Fibroblast of skin of right quadriceps (primary cell): ENCODE data around the gene SOCS3.
A peak's percentile ranks its signal among the peaks of the same experiment; 100 is the strongest.
"Not testable (repeated sequence)": the region's sequence is repeated elsewhere in the genome, so short reads cannot be mapped to it uniquely, and the experiment has no call there.

ENCODE experiments used
- DNase-seq: peaks from one replicate; pipeline ENCODE4 v3.0.0-alpha.2; 2013

SOCS3 gene

DNA sequence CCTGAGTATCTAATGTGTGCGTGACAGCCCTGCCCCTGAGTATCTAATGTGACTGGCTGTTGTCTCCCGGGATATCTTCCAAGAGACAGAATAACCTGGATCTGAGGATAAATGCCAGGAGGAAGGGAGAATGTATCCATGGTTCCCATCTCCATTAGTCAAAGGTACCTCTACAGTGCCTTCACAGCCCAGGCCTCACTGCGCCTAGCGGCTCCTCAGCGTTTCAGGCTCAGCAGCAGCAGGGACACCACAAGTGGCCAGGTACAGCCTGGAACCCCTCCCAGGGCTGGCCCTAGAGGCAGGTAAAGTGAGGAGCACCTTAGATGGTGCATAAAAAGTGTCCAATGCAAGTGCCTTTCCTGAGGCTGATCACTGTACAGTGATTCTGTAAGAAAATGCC lies 32.0 kb downstream of the SOCS3 start:
- DNase-seq, result no peak

DNA sequence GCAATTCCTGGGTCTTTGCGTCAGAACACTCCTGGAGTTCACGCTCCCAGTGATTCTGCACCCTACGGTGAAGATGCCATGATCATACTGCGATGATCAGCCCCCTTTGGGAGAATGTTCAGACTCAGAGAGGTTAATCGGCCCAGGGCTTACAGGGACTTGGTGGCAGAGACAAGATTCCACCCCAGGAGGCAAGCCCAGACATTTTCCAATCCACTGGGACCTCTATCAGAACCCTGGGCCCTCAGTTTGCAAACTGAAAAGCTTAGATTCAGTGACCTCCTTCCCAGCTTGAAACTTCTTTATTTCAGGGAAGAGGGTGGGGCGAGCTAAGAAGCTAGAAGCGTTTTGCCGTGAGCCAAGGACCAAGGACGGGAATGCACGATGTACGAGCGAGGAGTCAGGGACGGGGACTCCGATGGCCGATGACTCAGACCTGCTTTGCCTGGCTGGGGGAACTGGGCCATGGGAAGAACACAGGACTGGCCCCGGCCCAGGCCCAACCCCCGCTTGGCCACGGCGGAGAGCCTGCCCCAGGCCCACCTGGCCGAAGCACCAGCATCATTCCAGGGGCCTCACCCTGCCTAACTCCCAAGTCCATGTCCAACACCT lies 34.7 kb downstream of the SOCS3 start:
- DNase-seq, result peak; percentile 64

DNA sequence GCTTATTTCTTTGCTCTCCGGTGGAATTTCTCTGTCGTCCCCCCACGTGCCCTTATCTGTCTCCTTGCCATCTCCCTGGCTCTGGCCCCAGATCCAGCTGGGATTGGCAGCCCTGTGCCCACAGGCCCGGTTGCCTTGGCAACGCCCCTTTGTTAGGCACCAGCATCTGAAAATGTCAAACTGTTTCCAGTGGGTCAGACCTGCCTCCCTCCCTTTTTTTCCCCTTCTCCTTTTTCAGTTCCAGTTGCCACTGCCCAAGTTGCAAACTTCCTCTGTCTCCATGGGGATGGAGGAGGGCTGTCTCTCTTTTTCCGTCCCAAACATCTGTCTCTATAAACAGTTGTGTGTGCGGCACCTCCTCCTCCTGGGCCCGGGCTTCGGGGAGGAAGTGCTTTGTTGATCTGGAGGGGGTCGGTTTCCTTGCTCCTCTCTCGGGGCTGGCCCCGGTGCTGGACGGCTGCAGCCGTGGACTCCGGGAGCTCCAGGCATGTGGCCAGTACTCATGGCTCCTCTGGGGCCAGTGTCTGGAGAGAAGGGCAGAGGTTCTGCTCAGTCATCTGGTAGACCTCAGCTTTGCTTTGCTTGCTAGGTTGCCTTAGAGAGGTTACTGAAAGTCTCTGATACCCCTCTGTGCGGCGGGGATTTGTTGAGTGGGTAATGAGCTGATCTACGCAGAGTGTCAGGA lies 35.3 kb downstream of the SOCS3 start:
- peak; percentile 89 for DNase-seq

DNA sequence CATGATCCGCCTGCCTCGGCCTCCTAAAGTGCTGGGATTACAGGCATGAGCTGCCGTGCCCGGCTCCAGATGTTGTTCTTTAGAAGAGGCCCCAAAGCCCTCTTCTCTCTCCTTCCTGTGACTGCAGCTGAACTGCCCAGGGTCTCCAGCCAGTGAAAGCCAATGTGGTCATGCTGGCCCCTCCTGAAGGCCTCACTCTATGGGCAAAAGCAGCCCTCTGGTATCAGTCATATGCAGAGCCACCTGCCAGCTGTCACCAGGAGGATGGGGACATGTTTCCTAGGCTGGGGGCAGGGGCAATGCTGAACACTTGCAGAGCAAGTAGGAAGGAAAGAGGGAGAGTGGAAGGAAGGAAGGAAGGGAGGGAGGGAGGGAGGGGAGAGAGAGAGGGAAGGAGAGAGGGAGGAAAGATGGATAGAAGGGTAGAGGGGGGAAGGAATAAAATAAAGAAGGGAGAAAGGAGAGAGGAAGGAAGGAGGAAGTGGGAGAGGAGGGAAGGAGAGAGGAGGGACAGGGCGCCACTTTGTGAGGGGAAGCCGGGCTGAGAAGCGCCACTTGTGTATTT lies 36.0 kb downstream of the SOCS3 start:
- DNase-seq, result no peak

DNA sequence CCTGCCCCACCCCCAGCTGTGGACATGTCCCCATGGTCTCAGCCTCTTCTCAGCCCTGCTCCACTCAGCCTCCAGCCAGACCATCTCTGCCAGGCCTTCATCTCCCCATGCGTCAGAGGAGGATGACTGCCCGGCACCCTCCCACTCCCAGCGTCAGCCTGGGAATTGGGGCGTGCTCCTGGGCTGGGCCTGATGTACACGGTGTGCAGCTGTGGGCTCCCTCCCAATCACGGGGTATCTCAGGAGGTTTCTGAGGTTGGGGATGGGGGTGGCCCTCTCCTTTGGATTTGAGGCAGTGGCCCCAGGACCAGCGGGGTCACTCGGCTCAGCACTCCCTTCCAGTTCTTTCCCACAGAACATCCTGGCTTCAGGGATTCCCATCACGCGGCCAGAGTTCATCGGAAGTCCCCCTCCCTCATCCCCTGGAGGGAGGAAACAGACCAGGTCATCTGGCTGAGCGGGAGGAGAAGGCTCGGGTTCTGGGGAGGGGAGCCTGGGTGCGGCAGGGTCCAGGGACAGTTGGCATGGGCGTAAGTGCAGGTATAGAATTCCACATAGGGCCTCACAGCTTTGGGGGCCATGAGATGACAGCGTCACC lies 36.9 kb downstream of the SOCS3 start:
- DNase-seq, result no peak

- DNase-seq, result peak; percentile 32
Observed at GRCh38 chr17:78322327-78322857, 37.5 kb downstream of the SOCS3 start.

- no peak for DNase-seq
Observed at GRCh38 chr17:78318843-78319242, 41.0 kb downstream of the SOCS3 start.

- DNase-seq, result no peak
Observed at GRCh38 chr17:78318407-78318806, 41.5 kb downstream of the SOCS3 start.

DNA sequence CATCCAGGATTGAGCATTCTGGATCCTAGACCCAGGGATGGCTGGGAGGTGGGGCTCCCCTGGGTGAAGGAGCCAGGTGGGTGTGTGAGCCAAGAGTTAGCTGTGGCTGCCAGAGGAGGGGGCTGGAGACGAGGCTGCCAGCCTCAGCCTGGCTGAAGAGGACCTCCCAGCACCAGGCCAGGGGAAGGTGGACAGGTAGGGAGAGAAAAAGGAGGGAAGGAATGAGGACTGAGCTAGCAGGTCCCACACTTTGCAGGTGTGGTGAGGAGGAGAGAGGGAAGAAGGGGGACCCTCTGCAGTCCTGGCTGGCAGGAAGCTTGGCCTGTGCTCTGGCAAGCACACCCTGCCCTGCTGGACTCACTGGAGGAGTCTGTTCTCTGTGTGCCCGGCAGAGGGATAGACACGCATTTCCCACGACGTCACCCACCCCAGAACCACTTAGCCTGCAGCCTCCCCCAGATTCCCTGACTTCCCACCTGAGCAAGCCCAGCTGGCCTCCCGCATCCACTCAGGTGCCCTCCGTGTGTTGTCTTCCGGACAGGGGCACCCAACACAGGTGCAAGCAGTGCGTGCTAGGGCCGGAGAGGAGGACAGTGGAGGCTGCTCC lies 42.0 kb downstream of the SOCS3 start:
- no peak for DNase-seq

GRCh38 chr17:78316867-78317789 lies 42.7 kb downstream of the SOCS3 start:
- peak; percentile 64 for DNase-seq

DNA sequence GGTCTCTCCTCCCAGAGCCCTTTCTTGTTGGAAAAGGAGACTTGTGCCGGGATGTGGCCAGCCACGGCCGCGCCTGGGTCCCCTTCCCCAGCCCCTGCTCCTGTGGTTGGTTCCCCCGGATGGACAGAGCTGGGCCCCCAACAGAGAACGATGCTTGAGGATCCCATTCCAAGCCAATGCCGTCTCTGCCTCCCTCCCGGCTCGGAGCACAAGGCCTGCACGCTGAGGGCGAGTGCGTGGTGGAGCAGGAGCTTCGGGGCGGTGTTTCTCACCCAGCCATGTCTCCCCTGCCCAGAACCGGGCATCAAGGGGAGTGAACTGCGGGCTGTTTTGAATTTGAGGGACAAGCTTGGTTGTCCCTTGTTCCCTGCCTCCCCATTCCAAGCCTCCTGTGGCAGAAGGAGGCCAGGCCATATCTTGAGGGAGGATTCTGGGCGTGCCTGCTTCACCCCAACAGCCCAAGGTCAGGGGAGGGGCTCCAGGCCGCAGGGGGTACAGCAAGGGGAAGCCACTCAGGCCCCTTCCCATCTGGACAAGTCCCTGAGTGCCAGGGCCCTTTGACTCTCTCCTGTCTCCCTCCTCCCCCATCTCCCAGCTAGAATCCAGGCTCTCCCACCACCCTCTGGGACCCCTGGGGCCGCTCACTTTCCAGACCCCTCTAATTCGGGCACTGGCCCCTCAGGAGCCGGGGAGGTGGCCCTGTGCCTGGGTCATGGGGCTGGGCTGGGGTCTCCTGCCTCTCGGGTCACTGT lies 43.6 kb downstream of the SOCS3 start:
- no peak for DNase-seq

DNA sequence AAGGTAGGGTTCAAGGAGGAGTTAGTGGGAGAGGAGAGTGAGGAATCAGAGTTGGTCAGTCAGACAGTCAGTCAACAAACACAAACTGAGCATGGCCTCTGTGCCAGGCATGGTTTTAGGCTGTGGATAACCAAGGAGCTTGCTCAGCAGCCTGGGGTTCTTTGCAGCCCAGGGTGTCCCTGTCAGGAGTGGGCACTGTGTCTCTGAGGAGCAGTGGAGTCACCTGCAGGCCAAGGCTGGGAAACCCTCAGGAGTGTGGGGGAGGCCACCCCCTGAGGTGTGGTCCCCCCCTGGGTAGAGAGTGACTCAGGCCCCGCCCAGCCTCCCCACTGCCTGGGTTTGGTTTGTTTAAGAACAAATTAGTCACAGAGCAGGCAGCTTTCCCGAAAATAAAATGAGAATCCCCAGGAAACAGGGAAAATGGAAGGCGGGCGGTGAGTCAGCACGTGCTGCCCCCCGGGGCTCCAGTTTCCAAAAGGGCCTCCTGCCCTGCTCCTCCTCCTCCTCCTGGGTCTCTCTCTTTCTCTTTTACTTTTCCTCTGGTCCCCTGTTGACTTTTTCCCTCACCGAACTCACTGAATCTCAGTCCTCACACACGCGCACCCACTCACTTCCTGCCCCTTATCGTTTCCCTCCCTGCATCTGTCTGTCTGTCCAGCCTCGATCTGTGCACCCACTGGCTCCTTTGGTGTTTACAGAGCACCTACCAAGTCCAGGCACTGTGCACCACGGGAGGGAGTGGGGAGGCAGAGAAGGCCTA lies 44.3 kb downstream of the SOCS3 start:
- DNase-seq, result peak; percentile 96

GRCh38 chr17:78314683-78315354 lies 45.1 kb downstream of the SOCS3 start:
- DNase-seq, result no peak

GRCh38 chr17:78313735-78314648 lies 45.9 kb downstream of the SOCS3 start:
- DNase-seq, result peak; percentile 63

DNA sequence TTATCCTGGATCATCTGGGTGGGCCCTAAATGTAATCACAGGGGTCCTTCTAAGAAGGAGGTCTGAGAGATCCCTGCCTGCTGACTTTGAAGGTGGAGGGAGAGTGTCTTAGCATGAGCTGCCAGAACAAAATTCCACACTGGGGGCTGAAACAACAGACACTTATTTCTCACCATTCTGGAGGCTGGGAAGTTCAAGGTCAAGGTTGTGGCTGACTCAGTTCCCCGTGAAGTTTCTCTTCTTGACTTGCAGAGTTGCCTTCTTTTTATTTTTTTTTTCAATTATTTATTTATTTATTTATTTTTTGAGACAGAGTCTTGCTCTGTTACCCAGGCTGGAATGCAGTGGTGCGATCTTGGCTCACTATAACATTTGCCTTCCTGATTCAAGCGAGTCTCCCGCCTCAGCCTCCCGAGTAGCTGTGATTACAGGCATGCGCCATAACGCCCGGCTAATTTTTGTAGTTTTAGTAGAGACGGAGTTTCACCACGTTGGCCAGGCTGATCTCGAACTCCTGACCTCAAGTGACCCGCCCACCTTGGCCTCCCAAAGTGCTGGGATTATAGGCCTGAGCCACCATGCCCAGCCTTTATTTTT lies 50.1 kb downstream of the SOCS3 start:
- DNase-seq, result not testable (repeated sequence)

DNA sequence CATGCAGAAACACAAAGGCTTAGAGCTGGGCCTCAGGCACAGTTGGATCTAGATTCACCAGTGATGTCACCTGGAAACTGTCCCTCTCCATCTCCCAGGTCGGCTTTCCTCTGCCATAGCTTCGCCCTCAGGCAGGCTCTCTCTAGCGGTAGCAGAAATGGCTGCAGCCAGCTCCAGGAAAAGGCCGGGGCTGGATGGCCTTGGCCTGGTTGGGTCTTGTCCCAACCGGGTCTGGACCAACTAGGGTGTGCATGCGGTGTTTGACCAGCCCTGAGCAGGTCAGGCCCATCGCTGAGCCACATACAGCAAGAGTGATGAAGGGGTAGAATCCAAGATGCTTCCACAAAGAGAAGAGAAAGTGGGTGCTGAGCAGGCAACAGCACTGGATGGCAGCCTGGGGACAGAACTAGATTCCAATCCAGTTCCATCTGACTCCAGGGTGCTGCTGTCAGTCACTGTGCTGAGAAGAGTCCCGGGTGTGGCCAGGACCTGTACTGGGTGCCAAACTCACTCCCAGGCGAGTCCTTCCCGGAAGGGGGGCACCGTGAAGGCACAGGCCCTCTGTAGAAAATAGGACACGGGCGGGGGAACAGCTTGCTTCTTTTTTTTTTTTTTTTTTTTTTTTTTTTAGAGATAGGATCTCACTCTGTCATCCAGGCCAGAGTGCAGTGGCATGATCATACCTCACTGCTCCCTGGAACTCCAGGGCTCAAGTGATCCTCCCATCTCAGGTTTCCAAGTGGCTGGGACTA lies 51.8 kb downstream of the SOCS3 start:
- no peak for DNase-seq

- DNase-seq, result no peak
Observed at GRCh38 chr17:78306913-78307312, 53.0 kb downstream of the SOCS3 start.
